Sigmoid colon (tissue), 7 donors: ENCODE results near the gene CDK8. TPM values are rescaled to one million over a fixed set of nuclear protein-coding genes. Genes with fewer than 3 reads are reported as not detected.

Experiments
- DNase-seq: peaks from one replicate; pipeline ENCODE4 v3.0.0-alpha.2; 2019
- H3K27ac ChIP-seq, 4 donors: fragments of 200-600 bp; sonication (generic); one replicate each; pipeline ENCODE4 v1.5.1; 2016 to 2019; ENCODE audit warnings: mild to moderate bottlenecking in 1 of 4
- H3K27me3 ChIP-seq, 3 donors: fragments of 200-600 bp; sonication (generic); one replicate each; pipeline ENCODE4 v1.5.1; 2019; ENCODE audit warnings: mild to moderate bottlenecking in 1 of 3
- H3K36me3 ChIP-seq, 4 donors: fragments of 200-600 bp; sonication (generic); one replicate each; pipeline ENCODE4 v1.5.1; 2016 to 2019
- H3K4me1 ChIP-seq, 4 donors: fragments of 200-600 bp; sonication (generic); one replicate each; pipeline ENCODE4 v1.5.1; 2017 to 2019
- H3K4me3 ChIP-seq, 4 donors: fragments of 200-600 bp; sonication (generic); one replicate each; pipeline ENCODE4 v1.5.1; 2017 to 2019; ENCODE audit warnings: mild to moderate bottlenecking in 2 of 4, moderate library complexity in 1 of 4
- H3K9me3 ChIP-seq, 4 donors: fragments of 200-600 bp in 3 of 4; sonication (generic) in 3 of 4; one replicate each; pipeline versions ENCODE4 v1.5.1 to v1.6.1; 2013 to 2019
- CTCF ChIP-seq, 4 experiments: fragments of 450-650 bp in 3 of 4; fragments of 200-600 bp in 1 of 4; IDR thresholded peaks; one replicate each; pipeline ENCODE4 v1.5.1; 2016 to 2019; ENCODE audit warnings: antibody characterized with exemption in 4 of 4, mild to moderate bottlenecking in 3 of 4, moderate library complexity in 2 of 4
- EP300 ChIP-seq, 4 donors: sonication (generic); formaldehyde crosslinking; IDR thresholded peaks; one replicate each; pipeline ENCODE4 v1.6.1; 2017; ENCODE audit warnings: antibody characterized with exemption in 4 of 4
- POLR2A ChIP-seq, 2 donors: fragments of 450-650 bp; IDR thresholded peaks; one replicate each; pipeline ENCODE4 v1.6.1; 2016; ENCODE audit warnings: antibody characterized with exemption in 2 of 2, mild to moderate bottlenecking in 2 of 2, moderate library complexity in 2 of 2
- POLR2AphosphoS5 ChIP-seq, 4 donors: sonication (generic); formaldehyde crosslinking; IDR thresholded peaks; one replicate each; pipeline ENCODE4 v1.6.1; 2017; ENCODE audit warnings: antibody characterized with exemption in 4 of 4
- WGBS, 2 donors: extraction: QIAGEN DNeasy Blood & Tissue Kit; methylation state at CpG; one replicate each; pipeline ENCODE4 v1.1.7; 2013; 5-methylcytosine and 5-hydroxymethylcytosine counted together
- intact Hi-C: fragments of 100-400 bp; cut with DNase I; formaldehyde crosslinking; loops from one replicate; pipeline ENCODE4 v1.15.1; 2023
- polyA plus RNA-seq, 3 donors: library from polyadenylated mRNA; stranded (reverse); fragments of 200-250 nt; gene quantifications; one replicate each; pipeline ENCODE4 v1.2.3, GENCODE V29; 2013
- total RNA-seq, 4 donors: library from RNA; depleted of rRNA; stranded (reverse); fragments of >200 nt; gene quantifications; one replicate each; pipeline ENCODE4 v1.1.0, GENCODE V29; 2016
- donor health status: healthy with polysubstance abuse.
- donor health status: Bipolar disorder and iron deficiency.
- donor health status: healthy.

CDK8 gene
- total and polyA plus RNA-seq, 7 donors, result 10.8 to 78.6 (median 42.3) TPM

GRCh38 chr13:26376430-26376829, 122.5 kb downstream of the CDK8 start:
- DNase-seq, result no peak
- no peak overlapping the region for H3K4me3 ChIP-seq
- no peaks in the 10 kb centered on the region for H3K36me3 ChIP-seq
- TF ChIP-seq POLR2A (IDR thresholded peaks at IDR 0.05), result no peak
- no peak overlapping the region for H3K27ac ChIP-seq
- intact Hi-C loops, result loop anchor here (5.0 kb wide), 2 partner anchors 121 to 189 kb away; no protein-coding TSS in a partner anchor
- H3K4me1 ChIP-seq, result peaks cover 0 to 21% (median 5%) of the 10 kb centered on the region in 4 donors
- no peaks in the 10 kb centered on the region for H3K27me3 ChIP-seq
- H3K9me3 ChIP-seq, result no peaks in the 10 kb centered on the region

- Histone ChIP-seq H3K36me3 (no peaks in the 10 kb centered on the region), H3K27me3 (no peaks in the 10 kb centered on the region), H3K9me3 (no peaks in the 10 kb centered on the region), H3K27ac (no peak overlapping the region), H3K4me3 (no peak overlapping the region), H3K4me1 (peaks cover 0 to 23% (median 5%) of the 10 kb centered on the region in 4 donors)
- TF ChIP-seq POLR2A (IDR thresholded peaks at IDR 0.05) (no peak), EP300 (IDR thresholded peaks at IDR 0.05) (no peak), CTCF (IDR thresholded peaks at IDR 0.05) (peak in 2 of 4 experiments; percentile 37 to 43)
- DNase-seq, result no peak
- intact Hi-C loops, result loop anchor here (5.0 kb wide), 2 partner anchors 120 to 190 kb away; no protein-coding TSS in a partner anchor
Observed at GRCh38 chr13:26377038-26377437, 123.1 kb downstream of the CDK8 start.

GRCh38 chr13:26378116-26378515, 124.2 kb downstream of the CDK8 start:
- Histone ChIP-seq H3K9me3 (no peaks in the 10 kb centered on the region), H3K4me1 (peaks cover 0 to 23% (median 6%) of the 10 kb centered on the region in 4 donors), H3K27ac (no peak overlapping the region), H3K4me3 (no peak overlapping the region), H3K27me3 (no peaks in the 10 kb centered on the region), H3K36me3 (no peaks in the 10 kb centered on the region)
- no peak for DNase-seq
- no peak for TF ChIP-seq POLR2AphosphoS5 (IDR thresholded peaks at IDR 0.05)
- no peak for TF ChIP-seq POLR2A (IDR thresholded peaks at IDR 0.05)
- TF ChIP-seq CTCF (IDR thresholded peaks at IDR 0.05), result no peak
- no peak for TF ChIP-seq EP300 (IDR thresholded peaks at IDR 0.05)
- intact Hi-C loops, result loop anchor here (5.0 kb wide), 2 partner anchors 119 to 191 kb away; no protein-coding TSS in a partner anchor
- WGBS, 2 donors, result 90 to 91% methylated on average over 3 of the region's 3 CpGs

- intact Hi-C loops, result loop anchor here (5.0 kb wide), 2 partner anchors 117 to 193 kb away; no protein-coding TSS in a partner anchor
- Histone ChIP-seq H3K4me3 (no peak overlapping the region), H3K27me3 (no peaks in the 10 kb centered on the region), H3K36me3 (no peaks in the 10 kb centered on the region), H3K9me3 (no peaks in the 10 kb centered on the region), H3K27ac (no peak overlapping the region), H3K4me1 (peaks cover 0 to 23% (median 6%) of the 10 kb centered on the region in 4 donors)
- WGBS, 2 donors, result 94 to 95% methylated on average over 5 of the region's 5 CpGs
- no peak for DNase-seq
- TF ChIP-seq POLR2AphosphoS5 (IDR thresholded peaks at IDR 0.05) (no peak), CTCF (IDR thresholded peaks at IDR 0.05) (no peak), EP300 (IDR thresholded peaks at IDR 0.05) (no peak), POLR2A (IDR thresholded peaks at IDR 0.05) (no peak)
Observed at GRCh38 chr13:26379831-26380230, 125.9 kb downstream of the CDK8 start.

- peaks cover 0 to 23% (median 6%) of the 10 kb centered on the region in 4 donors for H3K4me1 ChIP-seq
- peaks cover 0 to 9% (median 1%) of the 10 kb centered on the region in 4 donors for H3K36me3 ChIP-seq
- WGBS, 2 donors, result 93 to 98% methylated on average over 2 of the region's 2 CpGs
- TF ChIP-seq POLR2A (IDR thresholded peaks at IDR 0.05) (no peak), POLR2AphosphoS5 (IDR thresholded peaks at IDR 0.05) (no peak), CTCF (IDR thresholded peaks at IDR 0.05) (no peak), EP300 (IDR thresholded peaks at IDR 0.05) (no peak)
- no peak overlapping the region for H3K27ac ChIP-seq
- no peaks in the 10 kb centered on the region for H3K27me3 ChIP-seq
- no peaks in the 10 kb centered on the region for H3K9me3 ChIP-seq
- no peak overlapping the region for H3K4me3 ChIP-seq
- DNase-seq, result no peak
- intact Hi-C loops, result no loop called here
Observed at GRCh38 chr13:26380930-26381329, 127.0 kb downstream of the CDK8 start.
